ENCODE data around the gene MYO7B.

Gene MYO7B

GRCh38 chr2:127576433-127577207 lies 41.1 kb downstream of the MYO7B start:
- Histone ChIP-seq H2AFZ (ENCODE audit: low read length) (no peak overlapping the region), H3K9me3 (ENCODE audit: low read length) (no peaks in the 10 kb centered on the region), H3K36me3 (ENCODE audit: insufficient read depth, low read length) (no peaks in the 10 kb centered on the region), H3K4me2 (ENCODE audit: low read length) (no peak overlapping the region), H3K9me2 (ENCODE audit: low read depth, low read length) (no peaks in the 10 kb centered on the region), H3K27me3 (ENCODE audit: insufficient read depth, low read length) (no peaks in the 10 kb centered on the region; the same call in 1 of the 2 replicates), H3K4me1 (ENCODE audit: insufficient read depth, low read length, severe bottlenecking) (no peaks in the 10 kb centered on the region), H4K20me1 (ENCODE audit: insufficient read depth, low read length) (no peaks in the 10 kb centered on the region), H3K27ac (ENCODE audit: low read depth, low read length, poor library complexity, severe bottlenecking) (no peak overlapping the region), H3K4me3 (ENCODE audit: low read depth, low read length, poor library complexity, severe bottlenecking) (no peak overlapping the region), H3K9ac (ENCODE audit: low read length) (no peak overlapping the region), H3F3A (ENCODE audit: insufficient read depth, low read length) (no peaks in the 10 kb centered on the region), H3K79me2 (ENCODE audit: insufficient read depth, low read length) (no peaks in the 10 kb centered on the region)
- TF ChIP-seq EZH2 (IDR thresholded peaks at IDR 0.05; ENCODE audit: borderline replicate concordance, low read length) = no peak
- TF ChIP-seq CTCF (IDR thresholded peaks at IDR 0.05; ENCODE audit: low read length) = no peak

GRCh38 chr2:127577208-127577475 lies 41.7 kb downstream of the MYO7B start:
- no peaks in the 10 kb centered on the region for H3K4me1 ChIP-seq (ENCODE audit: insufficient read depth, low read length, severe bottlenecking)
- H3K4me3 ChIP-seq (ENCODE audit: low read depth, low read length, poor library complexity, severe bottlenecking) = no peak overlapping the region
- no peak overlapping the region for H2AFZ ChIP-seq (ENCODE audit: low read length)
- no peak for TF ChIP-seq CTCF (IDR thresholded peaks at IDR 0.05; ENCODE audit: low read length)
- TF ChIP-seq EZH2 (IDR thresholded peaks at IDR 0.05; ENCODE audit: borderline replicate concordance, low read length) = no peak
- H3K27me3 ChIP-seq (ENCODE audit: insufficient read depth, low read length) = no peaks in the 10 kb centered on the region; the same call in 1 of the 2 replicates
- H3K36me3 ChIP-seq (ENCODE audit: insufficient read depth, low read length) = no peaks in the 10 kb centered on the region
- H3K9me3 ChIP-seq (ENCODE audit: low read length) = no peaks in the 10 kb centered on the region
- no peak overlapping the region for H3K4me2 ChIP-seq (ENCODE audit: low read length)
- H3K79me2 ChIP-seq (ENCODE audit: insufficient read depth, low read length) = no peaks in the 10 kb centered on the region
- H3K27ac ChIP-seq (ENCODE audit: low read depth, low read length, poor library complexity, severe bottlenecking) = no peak overlapping the region
- H3K9ac ChIP-seq (ENCODE audit: low read length) = no peak overlapping the region
- H4K20me1 ChIP-seq (ENCODE audit: insufficient read depth, low read length) = no peaks in the 10 kb centered on the region
- no peaks in the 10 kb centered on the region for H3F3A ChIP-seq (ENCODE audit: insufficient read depth, low read length)
- H3K9me2 ChIP-seq (ENCODE audit: low read depth, low read length) = no peaks in the 10 kb centered on the region

DNA sequence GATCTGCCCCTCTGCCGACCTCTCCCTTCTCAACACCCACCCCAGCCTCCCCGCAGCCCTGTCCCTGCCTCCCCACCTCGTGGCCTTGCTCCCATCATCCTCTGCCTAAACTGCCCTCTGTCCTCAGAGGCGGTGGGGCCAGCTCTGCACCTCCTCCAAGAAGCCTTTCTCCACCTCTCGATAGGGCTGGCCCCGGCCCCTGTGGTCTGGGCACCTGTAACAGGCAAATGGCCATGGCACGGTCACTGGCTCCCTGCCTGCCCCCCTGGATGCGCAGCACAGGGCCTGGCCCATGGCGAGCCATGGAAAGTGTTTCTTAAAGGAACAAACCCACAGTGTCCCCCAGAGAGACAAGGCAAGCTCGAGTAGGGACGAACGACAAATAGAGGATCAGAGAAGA lies 42.0 kb downstream of the MYO7B start:
- H3K9me2 ChIP-seq (ENCODE audit: low read depth, low read length) = no peaks in the 10 kb centered on the region
- H3K27me3 ChIP-seq (ENCODE audit: insufficient read depth, low read length) = no peaks in the 10 kb centered on the region; the same call in 1 of the 2 replicates
- no peak for TF ChIP-seq EZH2 (IDR thresholded peaks at IDR 0.05; ENCODE audit: borderline replicate concordance, low read length)
- TF ChIP-seq CTCF (IDR thresholded peaks at IDR 0.05; ENCODE audit: low read length) = no peak
- H3K27ac ChIP-seq (ENCODE audit: low read depth, low read length, poor library complexity, severe bottlenecking) = no peak overlapping the region
- no peak overlapping the region for H3K9ac ChIP-seq (ENCODE audit: low read length)
- H2AFZ ChIP-seq (ENCODE audit: low read length) = no peak overlapping the region
- H3F3A ChIP-seq (ENCODE audit: insufficient read depth, low read length) = no peaks in the 10 kb centered on the region
- H3K4me3 ChIP-seq (ENCODE audit: low read depth, low read length, poor library complexity, severe bottlenecking) = no peak overlapping the region
- H4K20me1 ChIP-seq (ENCODE audit: insufficient read depth, low read length) = no peaks in the 10 kb centered on the region
- H3K36me3 ChIP-seq (ENCODE audit: insufficient read depth, low read length) = no peaks in the 10 kb centered on the region
- no peak overlapping the region for H3K4me2 ChIP-seq (ENCODE audit: low read length)
- H3K9me3 ChIP-seq (ENCODE audit: low read length) = no peaks in the 10 kb centered on the region
- H3K79me2 ChIP-seq (ENCODE audit: insufficient read depth, low read length) = no peaks in the 10 kb centered on the region
- no peaks in the 10 kb centered on the region for H3K4me1 ChIP-seq (ENCODE audit: insufficient read depth, low read length, severe bottlenecking)

Data from OCI-LY1 (cell line).